ENCODE measurements around the gene MED13L.
"Not testable (repeated sequence)": the region's sequence is repeated elsewhere in the genome, so short reads cannot be mapped to it uniquely, and the experiment has no call there.

The MED13L gene

DNA sequence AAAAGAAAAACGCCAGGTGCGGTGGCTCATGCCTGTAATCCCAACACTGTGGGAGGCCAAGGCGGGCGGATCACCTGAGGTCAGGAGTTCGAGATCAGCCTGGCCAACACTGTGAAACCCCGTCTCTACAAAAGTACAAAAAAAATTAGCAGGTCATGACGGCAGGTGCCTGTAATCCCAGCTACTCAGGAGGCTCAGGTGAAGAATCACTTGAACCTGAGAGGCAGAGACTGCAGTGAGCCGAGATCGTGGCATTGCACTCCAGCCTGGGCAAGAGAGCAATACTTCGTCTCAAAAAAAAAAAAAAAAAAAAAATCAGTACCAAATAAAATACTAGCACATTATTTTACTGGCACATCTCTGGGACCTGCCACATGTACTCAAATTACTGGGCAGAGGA, 145.5 kb downstream of the MED13L start:
- not testable (repeated sequence) for DNase-seq

- no peak for DNase-seq
Measured at GRCh38 chr12:116131176-116131575, 146.3 kb downstream of the MED13L start.

- DNase-seq = no peak
Measured at GRCh38 chr12:116130431-116130830, 147.1 kb downstream of the MED13L start.

DNA sequence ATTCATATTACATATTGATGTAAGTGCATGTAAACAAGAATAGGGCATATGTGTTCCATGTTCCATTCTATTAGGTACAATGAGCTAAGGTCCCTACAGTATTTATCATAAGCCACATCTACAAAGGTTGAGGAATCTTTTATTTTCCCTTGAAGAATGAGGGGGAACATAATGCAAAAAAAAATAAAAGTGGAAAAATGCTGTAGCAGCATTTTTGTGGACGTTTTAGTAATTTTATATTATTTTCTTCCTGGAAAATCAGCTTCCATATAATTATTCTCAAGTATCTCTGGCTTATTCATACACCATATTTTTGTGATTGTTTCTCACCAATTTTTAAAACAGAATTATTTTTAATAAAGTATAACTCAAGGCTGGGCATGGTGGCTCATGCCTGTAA, 148.7 kb downstream of the MED13L start:
- DNase-seq = no peak

DNA sequence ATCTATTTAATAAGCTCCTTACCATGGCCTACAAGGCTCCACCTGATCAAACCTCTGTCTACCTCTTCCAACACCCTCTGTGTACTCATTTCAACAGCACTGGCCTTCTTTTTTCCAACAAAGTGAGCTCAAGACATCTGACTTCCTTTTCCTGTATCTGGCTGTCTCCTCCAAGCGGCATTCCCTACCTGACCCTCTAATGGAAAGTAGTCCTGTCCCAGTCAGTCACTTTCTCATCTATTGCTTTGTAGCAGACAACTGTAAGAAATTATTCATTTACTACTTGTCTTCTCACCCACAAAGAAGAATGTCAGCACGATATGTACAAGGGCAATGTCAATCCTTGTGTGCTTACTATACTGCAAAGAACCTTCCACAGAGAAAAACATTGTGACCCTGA, 149.6 kb downstream of the MED13L start:
- DNase-seq = no peak

GRCh38 chr12:116126610-116127009, 150.9 kb downstream of the MED13L start:
- no peak for DNase-seq

- no peak for DNase-seq
Measured at GRCh38 chr12:116125956-116126566, 151.4 kb downstream of the MED13L start.

- no peak for DNase-seq
Measured at GRCh38 chr12:116125084-116125483, 152.4 kb downstream of the MED13L start.

DNA sequence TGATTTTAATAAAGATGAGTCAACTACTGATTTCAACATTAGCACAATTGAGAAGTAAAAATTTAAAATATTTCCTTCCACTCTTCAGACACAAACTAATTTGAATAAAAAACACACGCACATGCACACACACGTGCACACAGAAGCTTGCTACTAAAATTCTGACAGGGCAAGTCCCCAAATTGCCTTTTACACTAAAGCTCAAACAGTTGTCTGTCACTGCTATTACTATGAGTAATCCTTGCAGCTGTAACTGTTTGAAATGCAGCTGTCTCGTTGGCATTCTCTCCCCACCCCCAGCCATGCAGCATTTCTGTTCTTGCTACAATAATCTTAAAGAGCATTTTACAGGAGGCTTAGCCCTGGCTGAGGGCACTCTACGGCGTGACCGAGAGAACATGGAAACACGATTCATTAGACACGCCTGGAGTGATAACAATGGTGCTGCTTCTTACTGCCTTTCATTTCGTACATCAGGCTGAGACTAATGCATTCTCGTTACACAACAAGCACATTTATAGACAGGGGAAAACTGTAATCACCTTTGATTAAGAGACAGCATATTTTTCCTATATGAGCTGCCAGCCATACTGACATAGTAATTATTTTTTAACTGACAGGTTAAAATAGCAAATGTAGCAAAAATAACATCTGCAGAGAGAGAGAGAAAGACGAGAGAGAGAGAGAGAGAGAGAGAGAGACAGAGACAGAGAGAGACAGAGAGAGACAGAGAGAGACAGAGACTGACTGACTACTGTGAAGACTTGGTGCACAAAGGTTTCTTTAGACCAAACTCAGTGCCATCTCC, 153.8 kb downstream of the MED13L start:
- peak in 26 of 51 donors; percentile 4 to 69 (median 27) for DNase-seq

DNA sequence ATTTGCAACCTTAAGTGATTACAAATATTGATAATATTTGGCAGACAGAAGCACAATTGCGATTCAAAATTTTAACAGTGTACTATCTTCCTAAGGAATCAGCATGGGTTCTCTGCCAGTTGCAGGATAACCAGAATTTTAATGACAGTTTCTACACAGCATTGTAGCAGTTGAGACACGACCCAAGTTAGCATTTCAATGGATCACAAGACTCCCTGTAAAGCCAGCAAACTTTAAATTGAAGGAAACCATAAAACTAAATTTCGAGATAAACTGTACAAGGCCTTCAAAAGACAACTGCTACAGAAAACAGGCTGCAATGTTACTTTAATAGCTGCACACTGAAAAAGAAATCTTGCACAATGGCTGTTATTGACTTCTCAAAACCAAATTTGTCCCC, 154.9 kb downstream of the MED13L start:
- peak in 1 of 51 donors; percentile 15 for DNase-seq

- DNase-seq = no peak
Measured at GRCh38 chr12:116121453-116121871, 156.0 kb downstream of the MED13L start.

DNA sequence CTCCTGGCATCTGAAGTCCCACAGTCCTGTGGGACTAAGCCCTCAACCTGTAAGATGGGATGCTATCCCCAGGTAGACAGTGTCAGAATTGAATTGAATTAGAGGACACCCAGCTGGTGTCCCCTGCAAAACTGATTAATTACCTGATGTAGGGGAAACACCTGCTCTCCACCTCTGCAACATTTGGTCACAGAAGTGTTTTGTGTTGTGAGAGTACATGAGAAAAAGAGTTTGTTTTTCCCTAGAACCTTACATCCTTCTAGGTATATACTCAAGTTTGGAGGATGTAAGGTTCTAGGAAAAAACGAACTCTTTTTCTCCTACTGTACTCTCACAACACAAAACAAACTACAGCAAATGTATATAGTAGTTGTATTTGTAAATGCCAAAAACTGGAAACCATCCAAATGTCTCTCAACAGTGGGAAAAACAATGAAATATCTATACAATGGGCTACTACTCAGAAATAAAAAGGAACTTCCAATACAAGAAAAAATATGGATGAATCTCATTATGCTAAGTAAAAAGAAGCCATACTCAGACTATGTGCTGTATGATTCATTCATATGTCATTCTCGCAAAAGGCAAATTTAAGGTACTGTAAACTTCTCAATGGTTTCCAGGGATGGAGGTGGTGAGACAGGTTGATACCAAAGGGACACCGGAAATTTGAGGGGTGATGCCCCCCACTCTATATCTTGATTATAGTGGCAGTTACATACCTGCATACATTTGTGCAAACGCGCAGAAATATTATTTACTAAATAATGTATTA, 160.7 kb downstream of the MED13L start:
- no peak for DNase-seq

GRCh38 chr12:116113398-116114130, 163.9 kb downstream of the MED13L start:
- no peak for DNase-seq

GRCh38 chr12:116106870-116107269, 170.6 kb downstream of the MED13L start:
- no peak for DNase-seq

- DNase-seq = no peak
Measured at GRCh38 chr12:116104167-116104767, 173.2 kb downstream of the MED13L start.

DNA sequence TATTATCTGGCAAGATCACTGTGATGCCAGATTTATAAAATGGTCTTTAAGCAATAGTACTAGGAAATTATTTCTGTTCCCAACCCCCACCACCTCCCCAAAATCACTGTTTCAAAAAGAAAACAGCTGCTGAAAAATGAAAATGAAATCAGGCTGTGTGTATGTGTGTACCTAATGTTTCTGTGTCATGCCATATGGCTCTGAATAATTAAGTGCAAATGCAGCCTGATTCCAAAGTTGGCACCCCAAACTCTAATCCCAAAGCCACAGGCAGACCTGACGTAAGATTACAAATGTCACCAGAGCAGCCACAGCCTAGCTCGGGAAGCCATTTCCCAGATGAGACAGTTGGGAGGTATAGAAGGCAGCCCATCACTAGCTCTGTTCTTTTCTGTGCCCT, 175.5 kb downstream of the MED13L start:
- no peak for DNase-seq

DNA sequence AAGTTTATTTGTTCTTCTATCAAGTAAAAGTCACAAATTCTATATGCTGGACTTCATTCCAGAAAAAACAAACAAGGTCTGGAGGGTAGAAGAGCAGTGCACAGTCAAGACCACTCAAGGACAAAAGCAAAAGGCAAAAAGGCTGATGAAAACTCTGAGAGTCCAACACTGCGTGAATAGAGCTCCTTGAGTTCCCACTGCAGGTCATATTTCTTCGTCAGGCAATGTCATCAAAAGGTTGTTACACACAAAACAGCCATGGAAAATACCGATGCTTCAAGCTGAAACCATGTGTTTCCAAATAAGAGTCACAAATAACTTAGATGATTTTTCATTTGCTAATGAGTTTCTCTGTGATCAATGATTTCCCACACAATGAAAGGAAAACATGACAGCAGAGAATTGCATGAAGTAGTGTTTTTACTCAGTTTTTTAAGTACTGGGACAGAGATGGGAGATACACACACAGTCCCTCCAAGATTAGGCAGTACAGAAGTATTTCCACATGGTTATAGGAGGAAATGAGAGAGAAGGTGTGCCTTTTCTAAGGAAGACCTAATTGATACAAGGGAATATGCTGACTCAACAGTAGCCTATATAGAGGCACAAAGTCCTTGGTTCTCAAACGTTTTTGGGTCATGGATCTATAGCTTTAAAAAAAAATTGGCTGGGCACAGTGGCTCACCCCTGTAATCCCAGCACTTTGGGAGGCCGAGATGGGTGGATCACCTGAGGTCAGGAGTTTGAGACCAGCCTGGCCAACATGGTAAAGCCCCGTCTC, 177.7 kb downstream of the MED13L start:
- no peak for DNase-seq

GRCh38 chr12:116096874-116097273, 180.6 kb downstream of the MED13L start:
- no peak for DNase-seq

- no peak for DNase-seq
Measured at GRCh38 chr12:116094475-116094874, 183.0 kb downstream of the MED13L start.

DNA sequence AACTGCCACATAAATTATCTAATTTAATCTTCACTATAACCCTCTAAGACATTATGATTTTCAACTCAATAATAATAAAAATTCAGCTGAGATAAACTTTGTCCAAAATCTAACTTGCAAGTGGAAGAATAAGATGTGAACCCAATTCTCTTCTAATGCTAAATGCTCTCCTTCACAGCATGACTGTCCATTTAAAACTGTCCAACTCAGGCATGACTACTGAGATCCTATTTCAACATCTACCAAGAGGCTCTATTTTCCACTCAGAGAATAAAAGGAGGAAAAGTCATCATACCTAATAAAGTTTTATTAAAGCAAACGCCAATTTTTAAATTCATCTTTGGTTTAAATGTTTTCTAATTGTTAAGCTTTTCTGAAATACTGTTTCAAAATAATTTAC, 183.6 kb downstream of the MED13L start:
- no peak for DNase-seq

Data from hypothalamus (tissue), 51 donors.